NCI-H2196 treated with DMSO at 0.1 percent for 48 hours (cell line): Measurements from ENCODE around the gene FBXO24.
"Not testable (repeated sequence)": the region's sequence is repeated elsewhere in the genome, so short reads cannot be mapped to it uniquely, and the experiment has no call there.

Source experiments
- DNase-seq: peaks from one replicate; lab custom pipeline; 2025; ENCODE audit not compliant: unreplicated experiment; lab: John Stamatoyannopoulos, UW

The FBXO24 gene

DNA sequence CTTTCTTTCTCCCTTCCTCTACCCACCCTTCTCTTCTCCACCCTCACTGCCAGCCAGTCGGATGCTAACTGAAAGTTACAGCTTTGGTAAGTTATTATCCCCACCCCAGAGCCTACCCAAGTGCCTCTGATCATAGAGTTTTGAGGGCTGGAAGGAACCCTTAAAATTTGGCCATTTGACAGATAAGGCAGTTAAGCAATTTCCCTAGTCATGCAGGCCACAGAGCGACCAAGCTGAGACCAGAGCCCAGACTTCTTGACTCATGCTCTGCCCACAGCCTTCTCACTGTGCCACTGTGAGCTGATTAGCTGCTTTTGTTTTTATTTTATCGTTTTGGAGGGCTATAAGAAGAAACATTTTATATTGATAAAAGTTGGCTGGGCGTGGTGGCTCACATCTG, 29.6 kb upstream of the FBXO24 start:
- no peak for DNase-seq

DNA sequence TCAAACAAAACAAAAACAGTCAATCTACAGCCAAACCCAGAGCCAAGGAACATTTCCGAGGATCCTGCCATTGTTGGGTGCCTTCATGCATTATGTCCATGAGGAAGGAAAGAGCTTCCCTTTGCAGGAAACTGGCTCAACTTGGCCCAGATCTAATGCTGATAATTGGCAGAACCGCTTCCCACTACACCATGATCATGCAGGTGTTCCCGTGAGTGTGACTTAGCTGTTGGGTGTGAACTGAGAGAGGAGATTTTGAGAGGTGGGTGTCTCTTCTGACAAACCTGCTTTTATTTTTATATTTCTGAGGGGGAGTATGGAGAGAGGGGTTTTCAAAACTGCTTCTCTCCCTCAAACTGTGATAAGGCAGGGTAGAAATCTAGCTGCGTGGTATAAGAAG, 27.0 kb upstream of the FBXO24 start:
- DNase-seq: no peak

DNA sequence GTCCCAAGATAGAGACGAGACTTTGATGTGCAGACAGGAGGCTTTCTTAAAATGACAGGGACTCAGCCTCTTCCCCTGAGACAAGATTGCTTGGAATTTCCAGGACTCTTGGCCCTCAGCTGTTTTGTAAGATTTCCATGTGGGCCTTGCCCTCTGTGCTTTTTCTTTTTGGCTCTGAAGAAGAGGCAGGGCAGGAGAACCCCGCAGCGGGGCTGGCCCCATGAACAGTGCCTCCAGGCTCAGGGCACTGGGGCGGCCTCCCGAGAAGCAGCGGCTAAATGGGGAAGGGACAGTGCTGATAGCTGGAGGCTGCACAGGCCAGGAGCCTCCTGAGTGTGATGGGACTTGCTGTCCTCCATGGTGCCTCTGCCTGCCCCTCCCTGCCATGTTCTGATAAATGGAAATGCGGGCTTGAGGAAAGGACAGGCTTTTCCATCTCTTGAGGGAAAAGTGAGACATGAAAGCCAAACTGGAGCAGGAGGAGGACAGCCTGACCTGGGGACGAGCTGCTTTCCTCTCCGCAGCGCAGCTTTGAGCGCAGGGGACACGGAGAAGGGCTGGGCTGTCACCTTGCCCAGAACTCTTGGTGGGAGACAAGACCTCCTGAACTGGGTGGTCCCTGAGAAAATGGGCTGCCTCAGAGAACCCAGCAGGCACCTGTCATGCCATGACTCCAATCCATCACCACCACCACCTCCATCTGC, 24.5 kb upstream of the FBXO24 start:
- DNase-seq: no peak

DNA sequence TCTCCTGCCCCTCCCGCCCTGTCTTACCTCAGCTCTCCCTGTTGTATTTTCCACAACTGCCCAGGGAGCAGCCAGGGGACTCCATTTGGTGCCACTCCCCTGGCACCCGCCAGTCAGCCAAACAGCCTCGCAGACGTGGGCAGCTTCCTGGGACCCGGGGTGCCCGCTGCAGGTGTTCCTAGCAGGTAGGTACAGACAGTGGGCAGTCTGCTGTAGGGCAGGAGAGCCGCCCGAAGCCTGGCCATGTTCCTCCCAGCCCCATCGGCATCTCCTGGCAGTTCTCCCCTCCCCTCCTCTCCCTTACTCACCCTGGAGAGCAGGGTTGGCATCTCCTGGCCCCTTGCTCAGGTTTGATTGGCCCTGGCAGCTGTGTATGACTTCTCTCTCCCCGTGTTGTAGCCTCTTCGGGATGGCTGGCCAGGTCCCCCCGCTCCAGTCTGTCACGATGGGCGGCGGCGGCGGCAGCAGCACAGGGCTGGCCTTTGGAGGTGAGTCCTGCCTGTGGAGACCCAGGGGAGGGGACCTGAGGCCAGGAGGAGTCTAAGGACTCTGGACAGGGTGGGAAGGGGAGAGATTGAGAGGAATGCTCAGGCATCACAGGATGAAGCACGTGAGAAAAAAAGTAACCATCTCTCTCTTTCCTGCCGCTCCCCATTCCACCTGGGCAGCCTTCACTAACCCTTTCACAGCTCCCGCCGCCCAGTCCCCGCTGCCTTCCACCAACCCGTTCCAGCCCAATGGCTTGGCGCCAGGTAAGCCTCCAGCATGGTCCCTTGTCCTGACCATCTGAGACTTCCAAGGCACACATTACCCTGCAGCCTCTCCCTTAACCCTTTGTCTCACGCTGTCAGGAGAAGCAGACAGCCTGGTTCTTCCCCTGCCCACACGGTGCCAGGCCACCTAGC, 23.7 kb upstream of the FBXO24 start:
- no peak for DNase-seq

DNA sequence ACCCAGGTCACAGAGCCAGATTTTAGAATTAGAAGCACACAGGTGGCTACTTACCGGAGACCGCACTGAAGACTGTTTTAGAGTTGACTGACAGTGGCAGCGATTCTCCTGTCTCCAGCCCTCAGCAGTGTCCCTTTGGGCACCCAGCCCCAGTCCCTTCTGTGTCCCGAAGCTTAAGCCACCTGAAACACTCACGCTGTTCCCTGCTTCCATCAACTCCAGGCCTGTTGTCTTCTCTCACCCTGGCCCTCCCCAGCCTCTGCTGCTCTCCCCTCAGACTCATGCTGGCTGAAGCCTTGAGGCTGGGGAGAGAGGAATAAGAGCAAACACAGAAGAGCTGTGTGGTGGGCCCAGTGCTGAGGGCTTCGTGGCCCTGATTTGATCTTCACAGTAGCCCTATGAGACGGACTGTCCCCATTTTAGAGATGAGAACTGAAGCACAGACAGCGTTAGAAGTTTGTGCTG, 23.0 kb upstream of the FBXO24 start:
- no peak for DNase-seq

DNA sequence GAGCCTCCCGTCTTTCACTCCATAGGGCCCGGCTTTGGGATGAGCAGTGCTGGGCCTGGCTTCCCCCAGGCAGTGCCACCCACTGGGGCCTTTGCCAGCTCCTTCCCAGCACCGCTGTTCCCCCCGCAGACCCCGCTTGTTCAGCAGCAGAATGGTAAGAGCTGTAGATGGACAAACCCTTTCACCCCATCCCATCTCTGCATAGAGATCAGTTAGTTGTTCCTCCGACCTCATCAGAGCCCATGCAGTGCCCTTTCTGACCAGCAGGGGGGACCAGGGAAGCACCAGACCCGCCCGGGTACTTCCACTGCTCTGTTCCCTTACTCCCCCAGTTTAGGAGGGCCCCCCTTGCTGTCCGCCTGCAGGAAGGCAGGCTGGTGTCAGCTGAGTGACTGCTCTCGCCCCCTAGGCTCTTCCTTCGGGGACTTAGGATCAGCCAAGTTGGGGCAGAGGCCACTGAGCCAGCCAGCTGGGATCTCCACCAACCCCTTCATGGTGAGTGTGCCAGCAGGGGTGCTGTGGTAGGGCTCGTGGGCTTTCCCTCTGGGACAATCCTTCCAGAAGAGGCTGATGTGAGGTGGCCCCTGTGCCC, 22.2 kb upstream of the FBXO24 start:
- peak; percentile 29 for DNase-seq

DNA sequence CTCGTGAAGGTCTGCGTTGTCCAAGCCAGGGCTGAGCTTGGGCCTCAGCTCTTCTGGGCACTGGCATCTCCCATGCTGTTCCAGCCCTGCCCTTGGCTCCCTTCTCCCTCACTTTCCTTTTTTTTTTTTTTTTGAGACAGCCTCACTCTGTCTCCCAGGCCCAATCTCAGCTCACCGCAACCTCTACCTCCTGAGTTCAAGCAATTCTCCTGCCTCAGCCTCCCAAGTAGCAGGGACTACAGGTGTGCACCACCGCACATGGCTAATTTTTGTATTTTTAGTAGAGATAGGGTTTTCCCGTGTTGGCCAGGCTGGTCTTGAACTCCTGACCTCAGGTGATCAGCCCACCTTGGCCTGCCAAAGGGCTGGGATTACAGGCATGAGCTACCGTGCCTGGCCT, 21.7 kb upstream of the FBXO24 start:
- not testable (repeated sequence) for DNase-seq

DNA sequence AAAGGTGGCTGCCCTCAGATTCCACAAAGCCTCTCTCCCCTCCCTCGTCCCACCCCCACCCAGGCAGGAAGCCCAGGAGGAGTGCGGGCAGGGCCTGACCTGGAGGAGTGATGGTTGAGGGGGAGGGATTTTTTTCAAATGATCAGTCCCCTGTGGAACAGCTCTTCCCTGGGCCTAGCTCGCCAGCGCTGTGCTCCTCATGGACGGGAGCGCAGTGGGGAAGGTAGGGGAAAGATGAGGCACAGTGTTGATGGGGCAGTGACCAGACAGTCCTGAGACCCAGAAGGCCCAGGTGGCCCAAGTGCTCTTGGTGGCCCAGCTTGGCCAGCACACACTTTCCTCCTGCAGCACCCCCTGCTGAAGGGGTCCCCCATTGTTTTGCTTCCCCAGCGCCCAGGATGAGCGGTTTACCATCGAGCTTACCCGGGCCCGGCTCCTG, 21.0 kb upstream of the FBXO24 start:
- no peak for DNase-seq

DNA sequence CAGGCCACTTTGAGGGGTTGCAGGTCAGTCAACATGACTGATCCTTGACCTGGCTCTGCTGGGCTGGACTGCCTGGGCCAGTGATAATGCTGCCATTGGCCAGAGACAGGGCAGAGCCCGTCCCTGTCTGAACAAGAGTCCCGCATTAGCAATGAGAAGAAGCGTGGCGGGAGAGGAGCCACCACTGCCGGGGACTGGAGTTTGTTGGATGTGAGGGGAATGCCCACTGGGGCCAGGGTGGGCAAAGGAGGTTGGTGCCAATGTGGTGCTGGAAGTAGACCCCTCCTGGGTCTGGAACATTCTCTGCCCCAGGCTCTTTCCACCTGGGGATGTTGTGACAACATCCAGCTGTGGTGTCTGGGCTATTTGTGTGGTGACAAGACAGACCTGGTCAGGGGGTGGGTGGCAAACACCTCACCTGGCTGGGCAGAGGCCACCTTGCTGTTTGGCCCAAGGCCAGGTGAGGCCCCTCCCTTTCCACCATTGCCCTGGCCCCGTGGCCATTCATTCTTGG, 20.1 kb upstream of the FBXO24 start:
- no peak for DNase-seq

DNA sequence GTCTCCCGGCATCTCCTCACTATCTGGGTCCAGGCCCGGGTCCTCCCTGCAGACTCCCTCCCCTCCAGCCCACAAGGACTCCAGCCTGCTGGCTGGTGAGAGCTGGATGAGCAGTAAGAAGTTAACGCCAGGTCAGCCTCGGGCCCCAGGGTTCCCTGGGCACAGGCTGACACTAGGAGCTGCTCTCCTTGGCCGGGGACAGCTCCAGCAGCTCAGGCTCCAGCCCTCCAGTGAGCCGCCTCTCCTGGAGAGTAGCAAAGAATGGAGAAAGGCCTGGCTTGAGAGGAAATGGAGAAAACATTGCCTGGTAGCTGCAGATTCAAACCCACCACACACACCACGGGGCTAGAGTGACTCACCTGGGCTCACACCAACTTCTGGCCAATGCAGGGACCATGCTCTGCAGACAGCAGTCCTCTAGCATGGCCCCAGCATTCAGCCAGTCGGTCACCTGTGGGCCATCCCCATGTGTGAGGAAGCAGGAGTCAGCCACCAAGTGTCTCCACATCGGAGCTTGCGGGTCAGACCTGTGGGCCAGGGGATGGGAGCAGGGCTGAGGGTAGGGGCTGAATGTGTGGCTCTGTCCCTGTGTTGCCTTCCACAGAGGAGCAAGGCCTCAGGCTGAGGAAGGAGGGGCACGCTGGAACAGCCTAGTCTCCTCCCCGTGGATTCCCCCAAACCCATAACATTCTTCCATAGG, 18.9 kb upstream of the FBXO24 start:
- no peak for DNase-seq

DNA sequence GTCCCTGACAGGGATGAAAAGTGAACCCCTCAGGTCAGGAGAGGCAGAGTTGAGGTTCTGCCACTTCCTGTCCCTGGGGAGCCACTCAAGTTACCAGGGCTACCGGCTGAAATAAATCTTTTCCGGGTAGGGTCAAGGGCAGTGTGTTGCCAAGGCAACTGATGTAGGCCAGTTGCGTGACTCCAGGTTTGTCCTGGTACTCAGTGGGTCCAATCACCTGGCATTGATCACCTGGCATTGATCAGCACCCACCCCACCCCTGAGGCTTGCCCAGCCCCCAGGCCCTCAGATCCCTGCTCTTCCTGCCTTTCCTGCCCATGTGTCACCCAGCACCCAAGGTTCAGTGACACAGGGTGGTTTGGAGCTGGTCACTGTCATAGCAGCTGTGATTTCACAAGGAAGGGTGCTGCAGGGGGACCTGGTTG, 18.4 kb upstream of the FBXO24 start:
- DNase-seq: peak; percentile 17

DNA sequence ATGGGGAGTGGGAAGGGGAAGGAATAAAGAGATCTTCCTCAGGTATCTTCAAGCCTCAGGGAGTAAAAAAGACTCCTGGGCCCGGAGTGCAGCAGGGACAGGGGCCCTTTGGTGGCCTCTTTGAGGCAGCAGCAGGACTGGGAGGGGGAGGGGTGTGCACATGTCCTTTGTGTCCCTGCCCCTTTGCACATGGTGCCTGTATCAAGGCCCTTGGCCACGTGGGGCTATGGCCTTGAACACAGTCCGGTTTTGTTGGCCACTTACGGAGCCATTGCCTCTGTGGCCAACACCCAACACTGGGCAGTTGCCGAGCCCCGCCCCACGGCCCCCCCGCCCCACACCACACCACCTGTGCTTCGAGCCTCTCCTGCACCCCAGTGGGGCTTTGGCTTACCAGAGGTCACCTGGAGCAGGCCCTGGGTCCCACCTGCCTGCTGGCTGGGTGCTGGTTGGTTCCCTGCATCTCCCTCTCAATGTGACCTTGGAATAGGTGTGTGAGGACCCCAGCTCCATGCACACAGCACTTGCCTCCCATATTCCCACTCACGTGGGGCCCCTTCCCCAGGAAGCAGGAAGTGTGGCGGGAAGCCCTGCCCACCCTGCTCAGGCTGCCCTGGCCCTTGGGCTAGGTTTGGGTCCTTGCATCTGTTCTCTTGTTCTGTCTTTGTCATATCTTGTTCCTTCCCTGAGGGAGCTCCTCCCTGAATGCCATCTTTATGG, 17.8 kb upstream of the FBXO24 start:
- DNase-seq: no peak

DNA sequence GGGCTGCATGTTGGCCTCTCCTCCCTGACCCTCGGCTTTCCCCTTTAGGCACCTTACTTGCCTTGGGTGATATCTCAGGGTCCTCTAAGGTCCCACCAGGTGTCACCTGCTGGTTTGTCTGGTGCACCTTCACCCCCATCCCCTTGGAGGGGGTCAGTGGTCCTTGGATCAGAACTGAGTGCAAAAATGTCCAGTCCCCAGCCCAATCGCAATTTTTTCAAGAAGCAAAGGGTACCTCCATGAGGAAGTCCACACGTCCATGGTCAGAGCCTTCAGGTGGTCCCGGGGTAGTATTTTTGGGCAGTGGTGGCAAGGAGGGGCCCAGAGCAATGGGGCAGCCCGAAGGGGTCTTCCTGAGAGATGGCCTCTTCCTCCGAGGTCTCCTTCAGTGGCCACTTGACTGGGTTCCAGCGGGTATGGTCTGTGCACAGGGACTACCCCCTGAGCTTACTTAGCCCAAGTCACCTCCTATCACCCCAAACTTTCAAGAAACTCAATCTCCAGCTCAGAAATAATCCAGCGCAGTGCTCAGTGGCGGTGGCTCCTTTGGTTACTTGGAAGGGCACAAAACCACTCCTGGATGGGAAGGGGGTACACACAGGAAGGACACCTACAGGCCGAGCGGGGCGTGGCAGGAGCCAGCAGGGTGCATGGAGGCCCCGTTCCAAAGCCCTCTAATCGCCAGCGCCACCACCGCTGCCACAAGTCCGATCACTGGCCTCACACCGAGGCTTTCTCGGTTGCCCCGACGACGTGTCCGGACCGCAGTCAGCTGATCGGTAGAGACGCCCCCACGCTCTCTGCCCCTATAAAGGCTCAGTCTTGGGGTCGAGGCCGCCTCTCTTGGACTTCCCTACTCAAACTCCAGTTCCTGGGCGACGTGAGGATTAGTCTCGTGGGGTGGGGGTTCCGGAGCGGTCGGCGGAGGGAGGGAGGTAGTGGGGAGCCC, 17.0 kb upstream of the FBXO24 start:
- peak; percentile 7 for DNase-seq

DNA sequence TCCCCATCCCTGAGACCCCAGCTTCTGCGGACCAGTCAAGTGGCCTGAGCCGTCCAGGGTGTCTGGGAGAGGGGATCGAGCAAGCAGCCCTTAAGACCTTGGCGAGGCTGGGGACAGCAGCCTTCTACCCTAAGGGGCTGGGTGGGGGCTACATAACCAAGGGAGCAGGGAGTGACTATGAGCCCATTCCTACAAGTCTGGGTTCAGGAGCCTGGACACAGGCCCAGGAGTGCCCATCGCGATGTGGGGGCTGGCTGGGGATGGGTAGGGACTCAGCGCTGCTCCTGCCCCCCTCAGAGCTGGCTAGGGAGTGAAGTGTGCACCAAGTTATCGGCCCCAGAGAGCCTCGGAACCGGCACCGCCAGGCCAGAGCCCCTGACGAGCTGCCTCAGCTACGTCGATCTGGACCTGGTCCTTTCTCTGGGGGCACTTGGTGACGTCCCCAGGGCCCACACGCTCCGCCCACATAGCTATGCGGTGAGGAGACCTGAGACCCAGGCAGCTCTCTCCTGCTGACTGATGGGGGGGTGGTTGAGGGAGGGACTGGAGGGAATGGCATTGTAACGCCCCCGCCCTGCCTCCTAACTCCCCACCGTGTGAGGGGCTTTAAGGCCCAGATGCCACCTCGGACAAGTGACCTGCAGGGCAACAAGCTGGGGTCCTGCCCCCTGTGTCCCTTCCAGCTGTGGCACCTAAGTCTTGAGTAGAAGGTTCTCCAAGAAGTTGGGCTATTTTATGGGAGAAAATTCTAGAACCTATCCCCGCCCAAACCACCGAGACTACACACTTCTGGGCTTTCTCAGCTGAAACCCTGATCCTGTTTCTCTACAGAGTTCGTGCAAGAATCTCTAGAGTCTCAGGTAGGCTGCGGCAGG, 14.9 kb upstream of the FBXO24 start:
- DNase-seq: no peak

DNA sequence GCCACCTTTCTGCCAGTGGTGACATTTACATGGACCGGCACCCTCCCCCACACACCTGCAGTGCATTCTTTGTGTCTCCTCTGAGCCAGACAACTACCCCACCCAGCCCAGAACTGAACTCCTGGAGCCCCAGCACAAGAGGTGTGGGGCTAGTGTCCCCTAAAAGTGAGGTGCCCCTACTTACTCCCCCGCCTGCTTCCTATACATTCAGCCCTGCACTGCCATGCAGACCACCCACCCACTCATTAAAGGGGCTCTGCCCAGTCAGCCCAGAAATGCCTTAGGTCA, 14.4 kb upstream of the FBXO24 start:
- no peak for DNase-seq

DNA sequence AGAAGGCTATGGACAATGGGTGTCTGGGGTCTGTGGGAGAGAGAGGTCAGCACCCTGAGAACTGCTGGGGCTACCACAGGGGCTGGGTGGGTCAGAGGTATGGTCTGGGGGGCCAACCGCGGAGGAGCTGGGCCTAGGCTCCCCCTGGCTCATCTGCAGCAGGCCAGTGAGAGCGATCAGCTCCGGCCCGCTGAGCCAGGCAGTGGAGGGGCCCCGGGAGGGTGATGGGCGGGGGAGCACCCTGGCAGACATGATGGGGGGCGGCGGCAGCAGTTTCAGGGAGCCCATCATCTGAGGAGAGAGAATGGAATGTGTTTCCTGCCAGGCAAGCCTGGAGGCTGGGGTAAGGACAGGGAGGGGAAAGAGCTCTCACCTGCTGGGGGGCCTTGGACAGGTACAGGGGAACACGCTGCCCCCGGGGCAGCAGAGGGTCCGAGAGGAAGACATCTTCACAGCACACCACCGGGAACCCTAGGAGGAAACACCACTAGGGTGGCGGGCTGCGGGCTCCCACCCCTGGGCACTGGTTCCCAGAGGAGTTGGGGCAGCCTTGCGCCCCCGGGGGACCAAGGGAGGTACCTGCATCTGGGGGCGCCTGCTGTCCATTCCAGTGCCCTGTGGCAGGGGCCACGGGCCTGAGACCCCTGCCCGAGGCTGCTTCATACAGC, 13.7 kb upstream of the FBXO24 start:
- DNase-seq: no peak

DNA sequence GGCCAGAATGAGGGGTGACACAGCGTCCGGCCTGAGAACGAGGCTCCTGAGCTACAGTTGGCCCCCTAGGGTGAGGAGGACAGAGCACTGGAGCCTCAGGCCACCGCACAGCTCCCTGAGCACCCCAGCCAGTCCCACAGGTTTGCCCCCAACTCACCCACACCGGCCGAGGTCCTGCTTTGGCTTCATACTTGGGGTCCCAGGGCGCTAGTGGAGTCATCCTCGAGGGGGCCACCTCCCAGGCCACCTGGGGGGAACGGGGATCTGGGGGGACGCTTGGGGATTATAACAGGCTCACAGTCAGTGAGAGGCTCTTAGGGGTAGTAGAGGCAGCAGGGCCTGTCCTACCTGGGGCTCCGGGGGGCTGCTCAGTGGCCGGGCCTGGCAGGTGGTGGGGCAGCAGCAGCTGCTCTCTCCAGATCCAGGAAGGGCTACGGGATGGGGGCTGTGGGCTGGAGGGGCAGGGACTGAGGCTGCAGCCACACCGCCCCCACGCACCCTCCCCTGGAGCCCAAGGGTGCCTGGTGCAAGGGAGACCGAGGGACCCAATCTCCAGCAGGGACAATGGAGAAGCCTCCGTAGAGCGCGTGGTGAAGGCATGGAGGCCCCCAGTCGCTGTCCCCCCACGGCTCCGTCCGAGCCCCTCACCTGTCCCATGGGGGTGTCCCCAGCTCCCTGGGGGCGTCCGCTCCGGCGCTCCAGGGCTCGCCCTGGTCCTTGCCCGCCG, 13.0 kb upstream of the FBXO24 start:
- DNase-seq: no peak
